Right renal pelvis (tissue), 4 donors: ENCODE measurements around the gene MAFG. TPM values are rescaled to one million over a fixed set of nuclear protein-coding genes. Genes with fewer than 3 reads are reported as not detected.

ENCODE experiments used
- DNase-seq, 4 donors: peaks; one replicate each; pipeline ENCODE4 v3.0.0-alpha.2; 2013; ENCODE audit warnings: low read depth in 4 of 4, low spot score in 3 of 4, missing footprints in 1 of 4
- polyA plus RNA-seq, 4 donors: library from polyadenylated mRNA; unstranded; fragments of 120-200 nt; gene quantifications; one replicate each; pipeline ENCODE4 v1.2.1, GENCODE V29; 2013; ENCODE audit not compliant: insufficient read length in 4 of 4

MAFG gene
- polyA plus RNA-seq, 4 donors = 12.3 to 12.6 (median 12.3) TPM

DNA sequence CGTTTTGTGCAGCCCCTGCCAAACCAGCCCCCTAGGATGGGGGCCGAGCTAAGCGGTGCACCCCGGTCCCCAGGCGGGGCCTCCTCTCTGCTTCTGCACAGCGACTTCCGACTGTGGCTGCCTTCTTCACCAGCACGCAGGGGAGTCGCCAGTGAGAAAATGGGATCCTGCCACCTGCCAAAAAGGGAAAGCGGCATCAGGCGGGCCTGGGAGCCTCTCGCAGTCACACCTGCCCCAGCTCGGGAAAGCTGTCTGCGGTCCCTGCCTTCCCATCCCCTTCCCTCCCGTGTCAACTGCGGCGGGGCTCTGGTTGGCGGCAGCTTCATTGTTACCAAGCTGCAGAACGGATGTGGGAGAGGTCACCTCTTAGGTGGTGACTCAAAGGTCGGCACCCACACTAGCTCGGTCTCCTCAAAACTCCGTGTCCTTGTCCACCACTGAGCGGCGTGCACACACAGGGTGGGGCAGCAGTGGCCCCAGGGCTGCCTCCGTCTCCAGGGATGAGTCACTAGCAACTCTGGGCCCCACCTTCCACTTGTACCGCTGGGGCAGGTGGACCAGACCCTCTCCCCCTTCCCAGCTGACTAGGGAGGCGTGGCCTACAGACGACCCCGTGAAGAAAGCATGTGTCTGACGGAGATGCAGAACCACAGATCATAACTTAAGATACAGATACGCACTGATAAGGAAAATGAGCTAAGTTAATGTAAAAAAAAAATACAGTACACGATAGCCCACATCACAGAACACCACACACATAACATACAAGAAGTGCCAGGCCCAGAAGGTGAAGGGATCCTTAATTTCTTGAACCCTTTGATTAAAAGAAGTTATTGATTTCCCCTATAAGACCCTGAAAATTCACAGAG is 14.9 kb downstream of the MAFG start:
- DNase-seq = no peak

DNA sequence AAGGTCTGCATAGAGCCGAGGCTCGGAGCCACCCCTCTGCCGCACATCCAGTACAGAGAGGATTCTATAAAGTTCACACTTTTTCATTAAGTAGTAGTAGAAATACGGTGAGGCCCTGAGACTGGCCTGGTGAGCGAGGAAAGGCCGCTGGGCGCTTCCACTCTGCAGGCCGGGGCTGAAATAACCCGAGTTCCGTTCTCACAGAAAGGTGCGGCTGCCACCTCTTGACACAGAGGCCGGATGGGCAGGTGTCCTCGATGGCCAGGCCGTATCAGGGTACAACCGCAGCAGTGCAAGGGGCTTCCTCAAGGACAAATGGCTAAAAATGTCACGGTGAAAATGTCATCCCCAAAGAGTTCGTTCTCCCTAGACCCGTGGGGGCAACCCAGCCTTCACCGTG is 15.6 kb downstream of the MAFG start:
- DNase-seq = no peak

DNA sequence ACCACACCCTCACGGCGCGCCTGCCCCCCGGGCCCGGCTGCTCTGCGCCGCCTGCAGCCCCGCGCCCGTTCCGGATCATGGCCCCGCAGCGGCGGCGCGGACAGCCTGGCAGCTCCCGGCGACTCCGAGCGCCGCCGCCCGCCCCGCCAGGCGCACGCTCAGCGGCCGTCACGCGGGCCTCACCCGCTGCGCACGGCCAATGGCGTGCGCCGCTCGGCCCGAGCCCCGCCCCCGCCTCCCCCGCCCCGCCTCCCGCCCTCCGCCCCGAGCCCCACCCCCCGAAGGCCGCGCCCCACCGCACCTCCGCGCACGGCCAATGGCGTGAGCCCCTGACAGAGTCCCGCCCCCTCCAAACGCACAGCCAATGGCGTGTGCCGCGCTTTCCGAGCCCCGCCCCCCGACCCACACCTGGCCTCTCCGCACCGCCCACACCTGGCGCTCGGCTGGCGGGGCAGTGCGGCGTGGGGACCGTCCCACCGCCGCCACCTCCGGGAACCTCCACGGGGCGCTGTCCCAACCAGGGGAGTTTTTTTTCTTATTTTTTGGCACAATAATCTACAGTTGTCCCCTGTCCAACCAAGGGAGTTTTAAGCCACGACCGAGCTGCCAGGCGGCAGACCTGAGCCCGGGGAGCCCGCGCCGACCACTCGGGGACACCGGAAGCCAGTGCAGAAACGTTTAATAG is 16.1 kb downstream of the MAFG start, which contains the start of gene PCYT2:
PCYT2 (minus strand) TSS at position 123 of the 685 bp plus-strand sequence; CDS start at position 79, 44 bp downstream.
- DNase-seq = peak in 3 of 4 donors; percentile 74 to 76 (median 75)

DNA sequence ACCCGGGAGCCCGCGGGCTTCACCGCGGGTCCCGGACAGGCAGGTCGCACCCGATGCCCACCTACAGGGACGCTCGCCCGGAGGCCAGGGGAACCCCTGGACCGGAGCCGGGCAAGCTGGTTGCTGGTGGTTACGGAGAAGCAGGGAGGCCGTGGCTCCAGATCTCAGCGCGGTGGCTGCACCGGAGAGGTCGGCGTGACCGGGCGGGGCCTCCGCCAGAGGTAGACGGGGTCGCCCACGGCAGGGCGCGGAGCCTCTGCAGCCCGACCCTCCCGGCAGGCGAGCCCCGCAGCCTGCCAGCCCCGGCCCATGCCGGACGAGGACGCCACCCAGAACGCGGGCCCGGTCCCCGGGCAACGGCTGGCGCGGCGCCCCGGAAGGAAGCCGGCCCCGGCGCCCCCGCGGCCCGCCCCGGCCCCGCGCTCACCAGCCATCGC is 16.7 kb downstream of the MAFG start:
- DNase-seq = no peak

DNA sequence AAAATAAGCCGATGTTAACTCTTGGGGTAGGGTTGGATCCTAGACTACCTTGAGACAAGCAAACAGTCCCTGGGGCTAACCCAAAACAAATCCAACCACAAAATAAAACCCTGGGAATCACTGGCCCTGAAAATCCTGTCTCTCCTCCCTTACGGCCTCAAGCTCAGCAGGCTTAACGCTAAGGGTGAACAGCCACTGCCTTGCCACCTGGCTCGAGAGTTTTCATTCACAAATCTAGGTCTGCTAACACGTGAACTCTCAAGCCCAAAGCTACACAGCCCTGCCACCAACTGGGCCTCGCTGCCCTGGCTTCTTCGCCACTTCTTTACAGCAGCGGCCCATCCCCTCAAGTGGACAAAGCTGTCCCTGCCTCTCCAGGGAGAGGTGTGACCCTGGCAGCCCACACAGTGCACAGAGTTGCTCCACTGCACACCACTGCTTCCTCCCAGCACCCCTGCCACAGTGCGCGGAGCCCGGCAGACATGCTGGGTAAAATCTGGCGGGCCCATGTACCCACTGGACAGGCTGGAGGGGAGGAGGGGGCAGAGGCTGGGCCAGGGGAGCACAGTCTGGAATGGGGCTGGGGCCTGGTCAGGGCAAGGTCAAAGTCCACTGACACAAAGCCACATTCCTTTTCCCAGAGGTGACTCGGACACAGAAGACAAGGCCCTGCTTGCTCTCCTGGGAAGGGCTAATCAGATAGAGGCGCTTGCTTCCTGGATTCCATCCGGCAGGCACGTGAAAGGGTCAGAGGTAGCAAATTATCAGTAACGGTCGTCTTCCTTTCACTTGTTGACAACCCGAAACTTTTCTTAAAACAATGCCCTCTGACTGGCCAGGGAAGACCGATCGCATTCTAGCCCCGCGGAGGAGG is 17.3 kb downstream of the MAFG start:
- no peak for DNase-seq

DNA sequence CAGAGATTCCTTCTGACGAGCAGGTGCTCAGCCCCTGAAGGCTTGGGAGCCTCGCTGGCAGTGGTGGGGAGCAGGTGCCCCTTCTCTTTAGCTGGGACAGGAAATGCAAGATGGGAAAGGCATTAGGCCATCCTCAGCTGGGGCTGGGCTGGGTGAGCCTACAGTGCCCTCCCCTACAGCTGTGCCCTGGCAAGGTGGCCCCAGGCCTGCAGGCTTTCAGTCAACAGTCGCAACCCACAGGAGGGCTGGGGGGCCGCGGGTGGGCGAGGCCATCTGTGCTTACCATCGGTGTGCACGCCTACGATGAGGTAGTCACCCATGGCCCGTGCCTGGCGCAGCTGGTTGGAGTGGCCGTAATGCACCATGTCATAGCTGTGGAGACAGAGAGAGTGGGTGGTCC is 18.3 kb downstream of the MAFG start:
- no peak for DNase-seq

DNA sequence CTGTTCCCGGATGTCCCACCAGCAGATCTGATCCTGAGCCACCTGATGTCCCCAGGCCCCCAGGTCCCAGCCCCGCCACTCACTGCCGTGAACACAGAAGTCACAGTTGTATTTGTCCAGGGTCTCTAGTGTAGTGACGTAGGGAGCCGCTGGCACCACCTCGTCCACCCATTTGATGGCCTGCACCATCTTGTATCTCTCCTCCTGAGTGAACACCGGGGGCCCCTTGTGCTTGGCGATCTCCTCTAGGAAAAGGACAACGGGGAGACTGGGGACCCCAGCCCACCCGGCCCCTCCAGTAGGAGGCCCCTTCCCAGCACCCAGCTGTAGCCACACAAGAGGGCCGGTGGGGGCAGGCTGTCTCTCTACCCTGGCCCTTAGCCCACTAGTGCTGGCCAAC is 18.7 kb downstream of the MAFG start:
- DNase-seq = no peak

DNA sequence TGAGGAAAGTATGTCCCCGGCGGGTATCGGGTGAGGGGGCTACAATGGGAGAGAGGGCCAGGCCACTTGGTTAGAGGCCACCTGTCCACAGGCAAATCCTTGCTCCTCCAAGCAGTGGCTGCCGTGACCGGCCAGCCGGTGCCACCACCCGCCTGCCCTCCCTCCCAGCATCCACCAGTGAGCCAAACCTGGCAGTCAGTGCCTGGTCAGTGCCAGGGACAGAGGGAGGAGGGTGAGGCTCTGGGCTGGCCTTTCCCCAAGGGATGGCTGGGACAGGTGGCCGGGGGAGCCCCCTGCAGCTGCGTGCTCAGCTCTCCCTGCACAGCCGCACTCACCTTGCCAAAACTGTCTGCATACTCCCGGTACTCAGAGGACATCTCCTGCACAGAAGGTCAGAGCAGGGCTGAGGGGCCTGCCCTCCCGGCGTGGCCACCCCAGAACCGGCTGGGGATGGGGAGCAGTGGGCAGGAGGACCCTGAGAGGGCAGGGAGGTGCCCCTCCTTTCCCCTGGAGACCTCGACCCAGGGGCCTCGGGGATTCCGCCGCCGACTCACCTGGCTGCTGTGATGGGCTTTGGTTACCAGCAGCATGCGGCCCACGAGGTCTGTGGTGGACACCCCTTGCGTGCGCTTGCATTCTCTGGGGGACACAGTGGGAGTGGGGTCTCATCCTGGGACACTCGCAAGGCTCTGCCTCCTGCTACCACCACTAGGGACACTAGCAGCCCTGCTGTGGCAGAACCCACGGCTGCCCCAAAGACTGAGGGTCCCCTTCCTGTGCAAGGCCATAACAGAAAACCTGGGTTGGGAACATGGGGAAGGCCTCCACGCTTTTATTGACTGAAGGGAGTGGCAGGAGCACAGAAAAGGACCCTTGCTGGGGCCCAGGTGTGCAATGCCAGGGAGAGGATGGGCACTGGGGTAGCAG is 20.1 kb downstream of the MAFG start:
- no peak for DNase-seq

DNA sequence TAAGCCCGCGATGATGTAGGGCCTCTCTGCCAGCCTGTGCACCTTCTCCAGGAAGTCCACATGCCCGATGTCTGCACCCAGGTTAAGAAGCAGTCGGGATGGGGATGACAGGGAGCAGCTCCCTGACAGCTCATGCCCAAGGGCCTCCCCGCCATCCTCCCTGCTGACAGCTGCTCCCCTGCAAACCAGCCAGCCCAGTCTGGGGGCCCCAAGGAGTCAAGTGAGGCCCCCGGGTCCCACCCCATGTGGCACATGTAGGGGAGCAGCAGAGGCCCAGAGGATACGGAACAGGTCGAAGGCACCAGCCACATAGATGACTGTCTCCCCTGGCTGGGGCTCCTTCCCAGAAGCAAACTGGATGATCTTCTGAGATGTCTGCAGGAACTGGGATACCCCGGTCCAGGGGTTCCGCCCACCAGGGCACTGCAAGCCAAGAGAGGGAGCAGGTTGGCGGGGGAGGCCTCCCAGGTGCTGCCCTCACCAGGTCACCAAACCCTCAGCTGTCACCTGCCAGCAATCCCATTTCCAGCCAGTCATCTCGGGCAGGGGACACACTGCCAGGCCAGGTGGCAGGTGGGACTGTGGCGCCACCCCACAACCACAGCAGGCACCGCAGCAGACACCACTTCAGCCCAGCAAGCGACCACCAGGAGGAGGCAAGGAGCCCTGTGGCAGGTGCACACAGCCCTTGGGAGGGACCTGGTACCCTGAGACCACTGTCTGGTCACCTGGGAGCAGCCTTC is 20.9 kb downstream of the MAFG start:
- DNase-seq = no peak

DNA sequence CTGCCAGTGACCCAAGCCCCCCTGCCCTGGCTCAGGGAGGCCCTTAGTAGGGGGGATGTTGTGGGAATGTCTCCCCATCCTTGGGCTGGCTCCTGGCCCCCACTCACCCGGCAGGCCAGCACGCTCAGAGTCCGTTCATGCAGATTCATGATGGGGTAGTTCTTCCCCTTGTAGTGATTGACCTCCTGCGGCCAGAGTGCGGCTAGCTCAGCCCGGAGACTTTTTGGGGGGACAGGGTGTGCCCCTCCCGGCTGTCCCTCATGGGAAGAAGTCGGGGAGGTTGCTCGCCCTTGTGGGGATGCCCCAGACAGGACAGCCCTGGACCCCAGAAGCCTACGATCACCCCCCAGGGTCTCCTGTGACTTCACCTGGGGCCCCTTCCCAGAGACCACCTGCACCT is 21.5 kb downstream of the MAFG start:
- no peak for DNase-seq

DNA sequence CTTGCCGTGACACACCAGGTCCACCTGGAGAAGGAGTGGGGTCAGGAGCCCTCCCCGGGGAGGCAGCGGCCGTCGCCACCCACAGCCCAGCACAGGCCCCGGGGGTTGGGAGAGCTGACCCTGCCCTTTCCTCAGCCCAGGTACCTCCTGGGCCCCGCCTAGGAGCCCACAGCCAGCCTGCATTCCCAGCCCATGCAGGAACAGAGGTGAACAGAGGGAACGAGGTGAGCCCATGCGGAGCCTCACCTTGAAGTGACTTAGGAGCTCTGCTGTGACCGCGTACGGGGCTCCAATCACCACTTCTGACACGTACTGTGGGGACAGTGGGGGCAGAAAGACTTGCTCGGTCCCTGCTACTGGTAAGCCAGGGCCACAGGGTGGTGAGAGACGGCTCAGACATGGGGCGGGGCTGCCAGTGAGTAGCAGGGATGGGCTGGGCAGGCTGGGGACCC is 22.1 kb downstream of the MAFG start:
- no peak for DNase-seq

DNA sequence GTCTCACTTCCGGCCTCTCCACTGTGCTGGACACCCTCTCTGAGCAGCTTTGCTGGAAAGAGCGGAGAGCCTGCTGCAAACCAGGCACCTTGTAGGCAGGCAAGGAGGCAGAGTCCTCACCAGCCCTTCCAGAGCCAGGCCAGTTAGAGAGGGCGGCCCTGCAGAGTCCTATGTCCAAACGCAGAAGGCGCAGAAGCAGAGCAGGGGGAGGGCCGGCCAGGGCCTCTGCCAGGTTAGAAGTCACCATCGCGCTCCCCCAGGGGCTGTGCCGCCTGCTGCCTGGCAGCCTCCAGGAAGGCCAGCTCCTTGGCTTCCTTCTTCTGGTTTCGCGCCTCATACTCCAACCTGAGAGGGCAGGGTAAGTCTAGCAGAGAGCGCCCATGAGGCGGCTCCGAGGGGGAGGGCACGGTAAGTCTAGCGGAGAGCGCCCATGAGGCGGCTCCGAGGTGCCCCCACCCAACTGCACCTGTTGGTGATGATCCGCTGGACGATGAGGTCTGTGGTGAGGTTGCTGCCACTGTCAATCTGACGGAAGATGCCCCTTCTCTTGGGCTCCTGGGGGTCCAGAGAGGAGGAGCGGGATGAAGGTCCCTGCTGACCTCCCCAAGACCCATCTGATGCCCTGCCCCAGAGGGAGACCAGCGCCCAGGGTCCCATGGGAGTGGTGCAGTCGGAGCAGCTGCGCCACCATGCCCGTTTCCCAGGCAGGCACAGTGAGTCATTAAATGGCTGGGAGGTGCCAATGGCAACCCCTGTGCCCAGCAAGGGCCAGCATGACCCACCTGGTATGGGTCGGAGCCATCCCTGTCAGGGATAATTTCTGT is 22.7 kb downstream of the MAFG start:
- DNase-seq = no peak

DNA sequence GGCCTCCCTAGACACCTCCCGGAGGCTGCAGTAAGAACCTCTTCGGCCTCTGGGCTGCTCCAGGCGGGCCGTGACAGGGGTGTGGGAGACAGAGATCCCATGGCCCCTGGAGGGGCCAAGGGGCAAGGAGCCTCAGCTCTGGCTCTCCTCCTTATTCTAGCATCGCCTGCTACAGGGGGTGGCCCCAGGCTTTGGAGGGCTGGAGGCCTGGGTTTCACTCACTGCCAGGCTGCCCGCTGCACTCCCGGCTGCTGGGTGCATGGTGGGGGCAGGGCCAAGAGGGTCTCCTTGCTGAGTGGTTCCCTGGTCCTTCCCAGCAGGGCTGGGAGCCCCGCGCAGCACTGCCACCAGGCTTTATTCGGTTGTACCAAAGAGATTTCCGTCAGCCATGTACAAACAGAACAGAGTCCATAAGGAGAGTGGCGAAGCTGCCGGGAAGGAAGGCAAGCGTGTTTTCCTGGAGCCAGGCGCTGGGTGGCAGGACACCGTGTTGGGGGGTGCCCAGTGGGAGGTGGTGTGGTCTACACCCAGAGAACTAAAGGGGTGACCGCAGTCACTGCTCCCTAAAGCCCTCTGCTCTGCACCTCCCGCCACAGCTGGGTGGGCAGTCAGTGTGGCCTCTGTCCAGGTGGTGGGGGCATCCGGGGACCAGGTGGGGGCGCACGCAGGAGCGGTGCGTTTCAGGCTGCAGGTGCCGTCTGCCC is 23.5 kb downstream of the MAFG start:
- no peak for DNase-seq

DNA sequence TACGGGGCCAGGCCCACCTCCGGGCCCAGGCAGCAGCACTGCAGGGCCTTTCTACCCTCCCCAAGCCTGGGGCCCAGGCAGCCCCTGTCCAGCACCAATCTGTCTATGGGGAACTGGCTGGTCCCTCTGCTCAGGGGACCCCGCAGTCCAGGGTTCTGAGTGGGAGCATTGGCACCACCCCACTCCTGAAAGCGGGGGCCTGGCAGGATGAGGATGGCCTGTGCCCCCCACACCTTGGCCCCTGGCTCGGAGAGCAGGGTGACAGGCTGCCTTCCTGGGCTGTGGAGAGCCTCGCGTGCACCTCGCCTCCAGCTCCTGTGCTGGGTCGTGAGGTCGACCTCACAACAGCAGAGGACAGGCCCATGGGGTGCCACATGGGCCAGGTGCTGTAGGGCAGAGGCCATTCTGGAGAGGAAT is 24.1 kb downstream of the MAFG start:
- DNase-seq = no peak

DNA sequence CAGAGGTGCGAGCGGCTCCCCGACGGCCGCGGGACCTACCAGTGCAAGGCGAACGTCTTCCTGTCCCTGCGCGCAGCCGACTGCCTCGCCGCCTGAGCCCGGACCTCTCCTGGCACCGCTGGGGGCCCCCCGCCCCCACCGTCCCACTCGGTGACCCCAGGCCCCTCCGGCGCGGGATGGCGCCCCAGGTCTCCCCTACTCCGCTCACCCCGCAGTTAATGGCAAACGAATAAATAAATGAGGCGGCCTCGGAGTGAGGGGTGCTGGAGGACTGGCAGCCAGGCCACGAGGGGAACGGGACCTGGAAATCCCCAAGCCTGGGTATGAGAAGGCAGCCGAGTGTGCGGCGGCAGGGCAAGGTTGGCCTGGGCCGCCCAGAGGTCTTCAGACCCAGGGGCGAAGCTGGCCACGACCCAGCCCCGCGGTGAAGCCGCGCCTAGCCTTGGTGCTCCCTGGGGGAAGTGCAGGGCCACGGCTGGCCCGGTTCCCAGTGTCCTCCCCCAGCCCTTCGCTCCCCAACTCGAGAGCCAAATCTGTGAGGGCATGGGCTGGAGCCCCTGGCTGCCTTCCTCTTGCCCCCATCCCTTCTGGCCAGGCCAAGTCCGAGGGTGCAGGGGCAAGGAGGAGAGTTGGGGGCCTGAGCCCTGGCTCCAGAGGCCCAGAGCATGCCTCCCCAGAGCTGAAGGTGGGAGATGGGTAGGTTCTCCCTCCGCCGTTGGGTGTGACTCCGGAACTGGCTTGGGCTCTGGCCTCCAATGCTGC is 24.7 kb downstream of the MAFG start:
- DNase-seq = no peak

DNA sequence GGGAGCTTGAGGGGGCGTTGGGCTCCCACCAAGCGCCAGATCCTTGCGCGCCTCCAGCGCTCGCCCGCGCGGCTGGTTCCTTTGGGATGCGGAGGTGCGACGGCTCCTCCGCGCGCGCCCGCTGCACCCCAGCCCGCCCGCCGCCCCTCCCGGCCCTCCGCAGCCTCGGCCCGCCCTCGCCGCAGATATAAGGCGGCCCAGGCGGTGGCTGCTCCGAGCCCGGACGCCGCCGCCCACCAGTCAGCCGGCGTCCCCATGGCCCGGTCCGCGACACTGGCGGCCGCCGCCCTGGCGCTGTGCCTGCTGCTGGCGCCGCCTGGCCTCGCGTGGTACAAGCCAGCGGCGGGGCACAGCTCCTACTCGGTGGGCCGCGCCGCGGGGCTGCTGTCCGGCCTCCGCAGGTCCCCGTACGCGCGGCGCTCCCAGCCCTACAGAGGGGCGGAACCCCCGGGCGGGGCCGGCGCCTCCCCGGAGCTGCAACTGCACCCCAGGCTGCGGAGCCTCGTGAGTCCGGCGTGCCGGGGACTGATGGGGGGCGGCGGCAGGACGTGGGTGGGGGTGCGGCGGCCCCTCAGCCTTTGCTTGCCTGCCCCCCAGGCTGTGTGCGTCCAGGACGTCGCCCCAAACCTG is 25.4 kb downstream of the MAFG start, which contains the start of gene NPB:
NPB (plus strand) TSS at position 216 of the 630 bp plus-strand sequence; CDS start at position 256, 40 bp downstream.
- DNase-seq = no peak
